GM19372 (cell line): ENCODE results near the gene MAP2.

Source experiments
- ATAC-seq: cut with Tn5 transposase; IDR thresholded peaks from one replicate; pipeline ENCODE4 v1.9.1; 2021; ENCODE audit warnings: mild to moderate bottlenecking, low read depth, moderate library complexity; ENCODE audit not compliant: unreplicated experiment

Gene MAP2

GRCh38 chr2:209640358-209640757 is 216.5 kb downstream of the MAP2 start:
- ATAC-seq = no peak

- no peak for ATAC-seq
These were observed 218.4 kb downstream of the MAP2 start for GRCh38 chr2:209642146-209642820.

- no peak for ATAC-seq
These were observed 221.0 kb downstream of the MAP2 start for GRCh38 chr2:209644842-209645241.

GRCh38 chr2:209648714-209649113 is 224.9 kb downstream of the MAP2 start:
- ATAC-seq = no peak

- no peak for ATAC-seq
These were observed 229.3 kb downstream of the MAP2 start for GRCh38 chr2:209653134-209653533.

GRCh38 chr2:209661286-209661894 is 237.5 kb downstream of the MAP2 start:
- ATAC-seq = no peak

GRCh38 chr2:209662021-209662420 is 238.2 kb downstream of the MAP2 start:
- no peak for ATAC-seq

- ATAC-seq = no peak
These were observed 239.3 kb downstream of the MAP2 start for GRCh38 chr2:209663139-209663538.

- ATAC-seq = no peak
These were observed 239.8 kb downstream of the MAP2 start for GRCh38 chr2:209663656-209664055.

- no peak for ATAC-seq
These were observed 242.4 kb downstream of the MAP2 start for GRCh38 chr2:209666296-209666695.

- no peak for ATAC-seq
These were observed 247.3 kb downstream of the MAP2 start for GRCh38 chr2:209671020-209671680.

- ATAC-seq = no peak
These were observed 250.0 kb downstream of the MAP2 start for GRCh38 chr2:209673811-209674210.

- no peak for ATAC-seq
These were observed 256.7 kb downstream of the MAP2 start for GRCh38 chr2:209680596-209680995.

GRCh38 chr2:209681201-209681735 is 257.4 kb downstream of the MAP2 start:
- ATAC-seq = no peak

GRCh38 chr2:209682646-209683045 is 258.8 kb downstream of the MAP2 start:
- ATAC-seq = no peak

- no peak for ATAC-seq
These were observed 261.5 kb downstream of the MAP2 start for GRCh38 chr2:209685340-209685739.

GRCh38 chr2:209685963-209686362 is 262.1 kb downstream of the MAP2 start:
- no peak for ATAC-seq

- ATAC-seq = no peak
These were observed 262.6 kb downstream of the MAP2 start for GRCh38 chr2:209686448-209686847.

- ATAC-seq = no peak
These were observed 263.6 kb downstream of the MAP2 start for GRCh38 chr2:209687323-209687969.

- no peak for ATAC-seq
These were observed 264.5 kb downstream of the MAP2 start for GRCh38 chr2:209688385-209688784.
